OCI-LY3 (cell line): ENCODE measurements around the gene GPR32.

Source experiments
- EZH2phosphoT487 ChIP-seq: fragments of 200-600 bp; shearing (Covaris generic); IDR thresholded peaks from 2 replicates; pipeline ENCODE4 v1.6.1; 2018; ENCODE audit warnings: antibody characterized with exemption, mixed run types, low read depth
- TF ChIP-seq, protein P1 (sequence below): fragments of 200-600, 300-600 bp; sonication (generic); IDR thresholded peaks from 2 replicates; pipeline ENCODE4 v1.5.1; 2014; ENCODE audit warnings: antibody characterized with exemption, low read length, low read depth

DNA sequence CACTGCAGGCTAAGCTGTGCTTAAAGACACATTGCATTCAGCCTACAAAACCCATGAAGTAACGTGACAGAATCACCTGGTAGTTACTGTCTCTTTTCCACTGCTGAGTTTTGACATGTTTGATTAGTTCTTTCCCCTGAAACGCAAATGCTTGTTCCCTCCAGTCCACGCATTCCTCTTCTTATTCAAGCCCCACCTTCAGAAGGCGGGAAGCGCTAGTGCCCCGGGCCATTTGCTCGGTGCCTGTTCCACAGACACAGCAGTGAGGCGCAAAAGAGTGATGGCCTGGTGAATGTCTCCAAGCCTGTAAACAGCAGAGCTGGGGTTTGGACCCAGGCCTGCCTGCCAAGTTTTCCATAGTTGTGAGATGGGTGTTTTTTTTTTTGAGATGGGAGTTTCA is 30.8 kb downstream of the GPR32 start:
- TF ChIP-seq, protein P1, sequence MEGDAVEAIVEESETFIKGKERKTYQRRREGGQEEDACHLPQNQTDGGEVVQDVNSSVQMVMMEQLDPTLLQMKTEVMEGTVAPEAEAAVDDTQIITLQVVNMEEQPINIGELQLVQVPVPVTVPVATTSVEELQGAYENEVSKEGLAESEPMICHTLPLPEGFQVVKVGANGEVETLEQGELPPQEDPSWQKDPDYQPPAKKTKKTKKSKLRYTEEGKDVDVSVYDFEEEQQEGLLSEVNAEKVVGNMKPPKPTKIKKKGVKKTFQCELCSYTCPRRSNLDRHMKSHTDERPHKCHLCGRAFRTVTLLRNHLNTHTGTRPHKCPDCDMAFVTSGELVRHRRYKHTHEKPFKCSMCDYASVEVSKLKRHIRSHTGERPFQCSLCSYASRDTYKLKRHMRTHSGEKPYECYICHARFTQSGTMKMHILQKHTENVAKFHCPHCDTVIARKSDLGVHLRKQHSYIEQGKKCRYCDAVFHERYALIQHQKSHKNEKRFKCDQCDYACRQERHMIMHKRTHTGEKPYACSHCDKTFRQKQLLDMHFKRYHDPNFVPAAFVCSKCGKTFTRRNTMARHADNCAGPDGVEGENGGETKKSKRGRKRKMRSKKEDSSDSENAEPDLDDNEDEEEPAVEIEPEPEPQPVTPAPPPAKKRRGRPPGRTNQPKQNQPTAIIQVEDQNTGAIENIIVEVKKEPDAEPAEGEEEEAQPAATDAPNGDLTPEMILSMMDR, result no peak
- TF ChIP-seq EZH2phosphoT487, result no peak
